Esophagus muscularis mucosa (tissue), 4 donors: ENCODE measurements around the gene DPYD. TPM values are rescaled to one million over a fixed set of nuclear protein-coding genes. Genes with fewer than 3 reads are reported as not detected.

ENCODE experiments used
- DNase-seq: peaks from one replicate; pipeline ENCODE4 v3.0.0-alpha.2; 2017; ENCODE audit errors: extremely low spot score
- H3K27ac ChIP-seq, 4 donors: fragments of 200-600 bp; sonication (generic); replicated peaks in 1 of 4; 1 replicate in 3 of 4; 2 replicates in 1 of 4; pipeline ENCODE4 v1.5.1; 2016 to 2019; ENCODE audit warnings: mild to moderate bottlenecking in 1 of 4
- H3K27me3 ChIP-seq, 4 donors: fragments of 200-600 bp; sonication (generic); one replicate each; pipeline versions ENCODE4 v1.5.1 to v1.6.0; 2016 to 2019
- H3K36me3 ChIP-seq, 4 donors: fragments of 200-600 bp; sonication (generic); one replicate each; pipeline ENCODE4 v1.5.1; 2016 to 2019
- H3K4me1 ChIP-seq, 4 donors: fragments of 200-600 bp; sonication (generic); one replicate each; pipeline ENCODE4 v1.5.1; 2016 to 2019
- H3K4me3 ChIP-seq, 4 donors: fragments of 200-600 bp; sonication (generic); 1 replicate in 2 of 4; 2 replicates in 2 of 4; pipeline ENCODE4 v1.5.1; 2016 to 2019; ENCODE audit warnings: mild to moderate bottlenecking in 4 of 4, moderate library complexity in 1 of 4
- H3K9me3 ChIP-seq, 4 donors: fragments of 200-600 bp; sonication (generic); 1 replicate in 3 of 4; 2 replicates in 1 of 4; pipeline ENCODE4 v1.5.1; 2016 to 2019
- CTCF ChIP-seq, 3 experiments: fragments of 200-600 bp in 2 of 3; fragments of 450-650 bp in 1 of 3; sonication (generic) in 2 of 3; IDR thresholded peaks; one replicate each; pipeline ENCODE4 v1.5.1; 2017 to 2019; ENCODE audit warnings: antibody characterized with exemption in 3 of 3, mild to moderate bottlenecking in 2 of 3, moderate library complexity in 1 of 3
- EP300 ChIP-seq: sonication (generic); formaldehyde crosslinking; IDR thresholded peaks from one replicate; pipeline ENCODE4 v1.6.1; 2017; ENCODE audit warnings: antibody characterized with exemption
- POLR2A ChIP-seq: fragments of 450-650 bp; IDR thresholded peaks from one replicate; pipeline ENCODE4 v1.6.1; 2017; ENCODE audit warnings: antibody characterized with exemption, moderate library complexity, mild to moderate bottlenecking, low read depth
- POLR2AphosphoS5 ChIP-seq, 2 donors: sonication (generic); formaldehyde crosslinking; IDR thresholded peaks; one replicate each; pipeline ENCODE4 v1.6.1; 2017; ENCODE audit warnings: antibody characterized with exemption in 2 of 2
- WGBS: methylation state at CpG from one replicate; pipeline ENCODE4 v1.1.5; 2018; 5-methylcytosine and 5-hydroxymethylcytosine counted together
- intact Hi-C: fragments of 100-400 bp; cut with DNase I; formaldehyde crosslinking; loops from one replicate; pipeline ENCODE4 v1.15.1; 2023
- total RNA-seq, 4 donors: library from RNA; depleted of rRNA; stranded (reverse); fragments of >200 nt; gene quantifications; one replicate each; pipeline versions ENCODE4 v1.1.0 to v1.2.1, GENCODE V29; 2016

Gene DPYD
- total RNA-seq, 4 donors from 2014 or later: 31.1 to 36.6 (median 31.7) TPM

- no peak overlapping the region for H3K4me3 ChIP-seq
- H3K4me1 ChIP-seq: no peaks in the 10 kb centered on the region
- no peak for TF ChIP-seq POLR2A
- TF ChIP-seq CTCF (IDR thresholded peaks at IDR 0.05): no peak
- TF ChIP-seq POLR2AphosphoS5 (IDR thresholded peaks at IDR 0.05): no peak
- TF ChIP-seq EP300: no peak
- no peaks in the 10 kb centered on the region for H3K9me3 ChIP-seq
- intact Hi-C loops: no loop called here
- H3K36me3 ChIP-seq: peaks cover 0 to 3% (median 0%) of the 10 kb centered on the region in 4 donors
- no peak overlapping the region for H3K27ac ChIP-seq
- no peaks in the 10 kb centered on the region for H3K27me3 ChIP-seq
- DNase-seq: no peak
Observed at GRCh38 chr1:97073169-97073568, 847.7 kb downstream of the DPYD start.

GRCh38 chr1:97071173-97071572 lies 849.7 kb downstream of the DPYD start:
- intact Hi-C loops: no loop called here
- Histone ChIP-seq H3K4me1 (no peaks in the 10 kb centered on the region), H3K36me3 (peaks cover 0 to under 1% (median 0%) of the 10 kb centered on the region in 4 donors), H3K4me3 (no peak overlapping the region), H3K9me3 (peaks cover 0 to 4% (median 1%) of the 10 kb centered on the region in 4 donors), H3K27ac (no peak overlapping the region), H3K27me3 (no peaks in the 10 kb centered on the region)
- WGBS: 77% methylated on average over 3 of the region's 3 CpGs
- TF ChIP-seq EP300 (no peak), POLR2AphosphoS5 (IDR thresholded peaks at IDR 0.05) (no peak), POLR2A (no peak), CTCF (IDR thresholded peaks at IDR 0.05) (no peak)
- no peak for DNase-seq

- no peak for DNase-seq
- no peaks in the 10 kb centered on the region for H3K36me3 ChIP-seq
- intact Hi-C loops: no loop called here
- peaks cover 0 to 4% (median 1%) of the 10 kb centered on the region in 4 donors for H3K9me3 ChIP-seq
- H3K4me1 ChIP-seq: no peaks in the 10 kb centered on the region
- H3K27ac ChIP-seq: no peak overlapping the region
- no peaks in the 10 kb centered on the region for H3K27me3 ChIP-seq
- TF ChIP-seq EP300 (no peak), CTCF (IDR thresholded peaks at IDR 0.05) (no peak), POLR2AphosphoS5 (IDR thresholded peaks at IDR 0.05) (no peak), POLR2A (no peak)
- no peak overlapping the region for H3K4me3 ChIP-seq
- WGBS: 88% methylated on average over 4 of the region's 4 CpGs
Observed at GRCh38 chr1:97070376-97070775, 850.5 kb downstream of the DPYD start.

- Histone ChIP-seq H3K9me3 (peaks cover 0 to 4% (median 1%) of the 10 kb centered on the region in 4 donors), H3K36me3 (no peaks in the 10 kb centered on the region), H3K4me3 (no peak overlapping the region), H3K4me1 (no peaks in the 10 kb centered on the region), H3K27ac (no peak overlapping the region), H3K27me3 (no peaks in the 10 kb centered on the region)
- DNase-seq: no peak
- intact Hi-C loops: no loop called here
- WGBS: 85% methylated on average over 2 of the region's 2 CpGs
- TF ChIP-seq POLR2A (no peak), EP300 (no peak), POLR2AphosphoS5 (IDR thresholded peaks at IDR 0.05) (no peak), CTCF (IDR thresholded peaks at IDR 0.05) (no peak)
Observed at GRCh38 chr1:97069312-97069711, 851.5 kb downstream of the DPYD start.

GRCh38 chr1:97066860-97067259 lies 854.0 kb downstream of the DPYD start:
- Histone ChIP-seq H3K27me3 (no peaks in the 10 kb centered on the region), H3K36me3 (no peaks in the 10 kb centered on the region), H3K27ac (no peak overlapping the region), H3K4me1 (no peaks in the 10 kb centered on the region), H3K4me3 (no peak overlapping the region), H3K9me3 (peaks cover 0 to 5% (median 1%) of the 10 kb centered on the region in 4 donors)
- intact Hi-C loops: no loop called here
- no peak for DNase-seq
- no peak for TF ChIP-seq POLR2AphosphoS5 (IDR thresholded peaks at IDR 0.05)
- TF ChIP-seq POLR2A: no peak
- no peak for TF ChIP-seq EP300
- no peak for TF ChIP-seq CTCF (IDR thresholded peaks at IDR 0.05)
